A673 (cell line): ENCODE measurements around the gene KCNAB3. TPM values are rescaled to one million over a fixed set of nuclear protein-coding genes. Genes with fewer than 3 reads are reported as not detected.
"Not testable (repeated sequence)": the region's sequence is repeated elsewhere in the genome, so short reads cannot be mapped to it uniquely, and the experiment has no call there.

Source experiments
- BruUV-seq: library from RNA; stranded (reverse); fragments of 400-500 nt; replicated peaks from 2 replicates; lab custom pipeline; 2021; lab: Mats Ljungman, UMichigan
- CTCF ChIA-PET: fragments of 300-600 bp; sonication (Branson Sonifier 250); formaldehyde crosslinking; loops from one replicate; lab custom pipeline; 2022; ENCODE audit warnings: antibody characterized with exemption; lab: Charles Lee
- POLR2A ChIA-PET: fragments of 300-600 bp; sonication (Branson Sonifier 250); formaldehyde crosslinking; loops from one replicate; lab custom pipeline; 2022; ENCODE audit warnings: antibody characterized with exemption; ENCODE audit not compliant: low non-redundant PET; lab: Charles Lee
- DNase-seq: peaks from one replicate; pipeline ENCODE4 v3.0.0-alpha.2; 2015; ENCODE audit warnings: low spot score
- H3K27ac ChIP-seq: fragments of 200-600 bp; sonication (generic); 2 replicates; pipeline ENCODE4 v1.5.1; 2016; ENCODE audit warnings: mixed run types, low read depth, mild to moderate bottlenecking, mixed read lengths, antibody characterized with exemption, low read length; ENCODE audit not compliant: poor library complexity, severe bottlenecking
- H3K27me3 ChIP-seq: fragments of 200-600 bp; sonication (generic); replicated peaks from 2 replicates; pipeline ENCODE4 v1.6.1; 2017; ENCODE audit warnings: mixed run types, low read depth, mild to moderate bottlenecking, mixed read lengths, antibody characterized with exemption, low read length; ENCODE audit not compliant: insufficient read depth, poor library complexity
- H3K36me3 ChIP-seq: fragments of 200-600 bp; sonication (generic); 2 replicates; pipeline ENCODE4 v1.6.1; 2016; ENCODE audit warnings: mixed run types, mild to moderate bottlenecking, mixed read lengths, antibody characterized with exemption, low read length; ENCODE audit not compliant: insufficient read depth, poor library complexity, severe bottlenecking
- H3K4me1 ChIP-seq: fragments of 200-600 bp; sonication (generic); 2 replicates; pipeline ENCODE4 v1.6.1; 2017; ENCODE audit warnings: mixed run types, mild to moderate bottlenecking, mixed read lengths, antibody characterized with exemption, low read length; ENCODE audit not compliant: insufficient read depth, poor library complexity, severe bottlenecking
- H3K4me3 ChIP-seq: fragments of 200-600 bp; sonication (generic); 2 replicates; pipeline ENCODE4 v1.5.1; 2016; ENCODE audit warnings: low read depth, mixed run types, mild to moderate bottlenecking, mixed read lengths, low read length; ENCODE audit not compliant: poor library complexity, severe bottlenecking
- H3K9me3 ChIP-seq: fragments of 200-600 bp; sonication (generic); 2 replicates; pipeline ENCODE4 v1.6.1; 2016; ENCODE audit warnings: mixed run types, low read depth, mild to moderate bottlenecking, mixed read lengths, antibody characterized with exemption, low read length; ENCODE audit not compliant: poor library complexity, severe bottlenecking
- CTCF ChIP-seq: fragments of 300-800, 200-600 bp; sonication (generic); conservative IDR thresholded peaks from 2 replicates; pipeline ENCODE4 v1.5.1; 2017; ENCODE audit warnings: low read depth, mild to moderate bottlenecking, antibody characterized with exemption, low read length, moderate library complexity, mixed read lengths
- EZH2 ChIP-seq: fragments of 200-600 bp; sonication (generic); IDR thresholded peaks from 2 replicates; pipeline ENCODE4 v1.6.1; 2017; ENCODE audit warnings: borderline replicate concordance, low read depth, mild to moderate bottlenecking, mixed read lengths, antibody characterized with exemption, low read length; ENCODE audit not compliant: poor library complexity, severe bottlenecking
- intact Hi-C: fragments of 100-400 bp; cut with micrococcal nuclease; formaldehyde crosslinking; loops from one replicate; pipeline ENCODE4 v1.10.0; 2022; ENCODE audit not compliant: unreplicated experiment
- total RNA-seq: library from RNA; stranded (reverse); gene quantifications from 2 replicates; pipeline ENCODE4 v1.2.3, GENCODE V29; 2021

Gene KCNAB3
- total RNA-seq, 1 experiment from 2014 or later: 24.8 TPM

- ChIA-PET CTCF (no interaction called here), POLR2A (no interaction called here)
- no TSS peak for BruUV-seq
- no peaks in the 10 kb centered on the region for H3K27me3 ChIP-seq
- H3K9me3 ChIP-seq: no peaks in the 10 kb centered on the region
- no peak overlapping the region for H3K27ac ChIP-seq
- no peak for DNase-seq
- H3K4me1 ChIP-seq: no peaks in the 10 kb centered on the region
- no peak overlapping the region for H3K4me3 ChIP-seq
- H3K36me3 ChIP-seq: no peaks in the 10 kb centered on the region
- intact Hi-C loops: no loop called here
- no peak for TF ChIP-seq CTCF
- no peak for TF ChIP-seq EZH2
Measured at GRCh38 chr17:7959503-7960253, 30.0 kb upstream of the KCNAB3 start.

GRCh38 chr17:7956228-7956965, 26.7 kb upstream of the KCNAB3 start:
- DNase-seq: no peak
- ChIA-PET POLR2A (no interaction called here), CTCF (no interaction called here)
- Histone ChIP-seq H3K36me3 (no peaks in the 10 kb centered on the region), H3K9me3 (no peaks in the 10 kb centered on the region), H3K27me3 (no peaks in the 10 kb centered on the region), H3K4me1 (no peaks in the 10 kb centered on the region), H3K4me3 (no peak overlapping the region), H3K27ac (no peak overlapping the region)
- BruUV-seq: no TSS peak
- TF ChIP-seq EZH2 (no peak), CTCF (no peak)
- intact Hi-C loops: no loop called here

DNA sequence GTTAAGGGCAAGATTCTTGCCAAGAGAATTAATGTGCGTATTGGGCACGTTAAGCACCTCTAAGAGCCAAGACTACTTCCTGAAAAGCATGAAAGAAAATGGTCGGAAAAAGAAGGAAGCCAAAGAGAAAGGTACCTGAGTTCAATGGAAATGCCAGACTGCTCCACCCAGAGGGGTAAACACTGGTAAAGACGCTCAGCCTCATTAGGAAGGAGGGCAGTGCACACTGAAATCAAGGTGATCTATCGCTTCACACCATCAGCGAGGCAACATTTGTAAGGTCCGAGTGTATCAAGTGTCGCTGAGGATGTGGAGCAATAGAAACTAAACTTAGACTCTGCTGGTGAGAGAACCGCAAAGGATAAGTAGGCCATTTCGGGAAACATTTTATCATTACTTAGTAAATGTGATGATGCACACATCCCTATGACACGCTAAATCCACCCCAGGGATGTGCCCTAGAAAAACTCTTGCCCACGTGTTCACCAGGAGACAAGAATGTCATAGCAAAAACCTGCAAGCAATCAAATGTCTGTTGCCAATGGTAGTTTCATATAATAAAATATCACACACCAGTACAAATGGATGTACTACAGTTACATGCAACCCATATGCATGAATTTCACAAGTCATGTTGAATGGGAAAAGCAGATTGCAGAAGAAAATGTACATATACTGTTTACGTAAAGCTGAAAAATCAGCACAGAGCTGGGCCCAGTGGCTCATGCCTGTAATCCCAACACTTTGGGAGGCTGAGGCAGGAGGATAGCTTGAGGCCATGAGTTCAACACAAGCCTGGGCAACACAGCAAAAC, 26.0 kb upstream of the KCNAB3 start:
- Histone ChIP-seq H3K9me3 (no peaks in the 10 kb centered on the region), H3K4me3 (no peak overlapping the region), H3K4me1 (no peaks in the 10 kb centered on the region), H3K27me3 (no peaks in the 10 kb centered on the region), H3K27ac (no peak overlapping the region), H3K36me3 (no peaks in the 10 kb centered on the region)
- intact Hi-C loops: no loop called here
- ChIA-PET POLR2A (no interaction called here), CTCF (no interaction called here)
- TF ChIP-seq CTCF (no peak), EZH2 (no peak)
- no TSS peak for BruUV-seq
- no peak for DNase-seq

DNA sequence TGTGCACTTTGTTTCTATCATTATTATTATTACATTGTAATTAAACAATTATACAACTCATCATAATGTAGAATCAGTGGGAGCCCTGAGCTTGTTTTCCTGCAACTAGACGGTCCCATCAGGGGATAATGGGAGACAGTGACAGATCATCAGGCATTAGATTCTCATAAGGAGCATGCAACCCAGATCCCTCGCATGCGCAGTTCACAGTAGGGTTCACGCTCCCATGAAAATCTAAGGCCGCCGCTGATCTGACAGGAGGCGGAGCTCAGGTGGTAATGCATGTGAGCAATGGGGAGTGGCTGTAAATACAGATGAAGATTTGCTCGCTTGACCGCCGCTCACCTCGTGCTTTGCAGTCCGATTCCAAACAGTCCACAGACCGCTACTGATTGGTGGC, 23.6 kb upstream of the KCNAB3 start:
- POLR2A ChIA-PET, H3K4me1 ChIP-seq, H3K4me3 ChIP-seq, DNase-seq, H3K27me3 ChIP-seq, BruUV-seq, H3K9me3 ChIP-seq, H3K27ac ChIP-seq, intact Hi-C loops, CTCF ChIA-PET: not testable (repeated sequence)
- H3K36me3 ChIP-seq: peaks cover 16% of the 10 kb centered on the region
